Measurements from ENCODE around the gene HS6ST1.

DNA sequence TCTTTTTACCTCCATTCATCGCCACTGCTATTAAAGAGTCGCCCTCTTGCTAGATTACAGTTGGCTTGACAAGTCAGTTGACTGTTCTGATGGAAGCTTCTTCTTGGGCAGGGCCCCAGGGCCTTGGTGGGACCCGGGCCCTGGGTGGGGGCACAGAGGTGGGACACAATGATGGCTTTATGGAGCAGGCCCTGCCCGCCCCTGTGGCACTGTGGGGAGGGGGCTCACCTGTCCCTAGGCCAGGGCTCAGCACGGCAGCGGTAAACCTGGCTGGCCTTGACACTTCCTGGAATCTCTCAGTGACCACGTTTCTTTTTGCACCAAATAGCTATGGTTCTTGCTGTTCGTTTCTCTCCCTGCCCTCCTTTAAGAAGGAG is 4.9 kb upstream of the HS6ST1 start:
- TF ChIP-seq POLR2AphosphoS5 (IDR thresholded peaks at IDR 0.05; ENCODE audit: low read depth, low read length) = no peak
- no peak for TF ChIP-seq POU2F2 (IDR thresholded peaks at IDR 0.05; ENCODE audit: low read depth, low read length)
- TF ChIP-seq POLR2A (IDR thresholded peaks at IDR 0.05; ENCODE audit: low read depth, low read length) = no peak

Data from GM12891 (cell line).